ENCODE data around the gene RIMBP2.

RIMBP2 gene

DNA sequence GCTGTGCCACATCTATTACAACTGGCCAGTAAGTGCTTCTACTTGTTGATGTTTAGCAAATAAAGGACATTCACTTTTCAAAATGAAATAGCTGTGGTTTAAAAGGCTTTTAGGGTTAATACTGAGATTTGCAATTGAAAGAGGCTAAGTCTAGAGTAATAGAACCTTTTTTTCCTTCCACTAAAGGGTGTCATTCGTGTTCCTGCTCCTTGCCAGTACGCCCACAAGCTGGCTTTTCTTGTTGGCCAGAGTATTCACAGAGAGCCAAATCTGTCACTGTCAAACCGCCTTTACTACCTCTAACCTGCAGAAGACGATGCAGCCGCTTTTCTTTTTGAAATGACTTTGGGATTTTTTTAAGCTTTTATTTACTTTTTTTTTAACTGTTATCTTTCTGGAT is 344.8 kb downstream of the RIMBP2 start:
- no peak for DNase-seq (ENCODE audit: low spot score)

DNA sequence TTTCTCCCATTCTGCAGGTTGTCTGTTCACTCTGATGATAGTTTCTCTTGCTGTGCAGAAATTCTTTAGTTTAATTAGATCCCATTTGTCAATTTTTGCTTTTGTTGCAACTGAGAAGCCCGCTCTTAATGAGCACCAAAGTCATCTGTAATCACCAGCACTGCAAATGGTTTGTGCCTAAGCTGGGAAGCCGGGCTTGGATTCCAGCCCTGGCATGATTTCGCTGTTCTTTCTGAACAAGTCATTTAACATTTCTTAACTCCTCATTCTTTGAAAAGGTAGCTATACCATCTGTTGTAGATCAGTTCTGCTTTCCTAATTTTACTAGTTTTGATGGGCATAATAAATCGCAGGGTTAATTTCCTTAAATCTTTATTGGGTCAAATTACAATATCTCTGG is 346.3 kb downstream of the RIMBP2 start:
- DNase-seq (ENCODE audit: low spot score), result no peak

DNA sequence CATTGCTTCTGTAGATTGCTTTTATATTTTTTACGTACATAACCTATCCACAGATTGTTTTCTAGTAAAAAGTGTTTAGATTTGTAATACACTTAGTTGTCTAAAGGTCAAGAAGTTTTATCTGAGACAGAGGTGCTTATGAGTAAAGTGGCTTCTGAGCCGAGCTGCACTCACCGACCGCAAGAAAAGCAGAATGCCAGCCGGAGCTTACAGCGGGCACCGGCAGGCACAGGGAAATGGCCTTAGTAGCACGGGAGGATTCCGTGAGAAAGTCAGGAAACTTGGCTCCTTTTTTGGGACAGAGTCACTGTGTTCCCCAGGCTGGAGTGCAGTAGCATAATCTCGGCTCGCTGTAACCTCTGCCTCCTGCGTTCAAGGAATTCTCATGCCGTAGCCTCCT is 348.6 kb downstream of the RIMBP2 start:
- DNase-seq (ENCODE audit: low spot score), result no peak

DNA sequence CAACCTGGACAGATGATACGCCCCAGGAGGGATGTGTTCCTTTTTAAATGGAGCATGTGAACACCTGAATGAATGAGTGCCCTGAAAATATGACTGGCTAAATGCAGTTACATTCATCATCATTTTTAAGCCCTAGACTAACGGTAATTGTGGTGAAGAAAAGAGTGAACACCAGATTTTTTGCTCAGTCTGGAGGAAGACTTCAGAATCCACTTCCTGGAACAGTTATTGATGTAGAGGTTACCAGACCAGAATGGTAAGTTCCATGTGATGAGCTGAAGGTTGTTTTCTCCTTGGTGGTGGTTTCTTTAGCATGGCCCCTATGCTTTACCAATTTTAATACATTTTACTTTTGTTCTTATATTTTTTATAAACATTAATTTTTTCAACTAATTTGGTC is 349.1 kb downstream of the RIMBP2 start:
- no peak for DNase-seq (ENCODE audit: low spot score)

DNA sequence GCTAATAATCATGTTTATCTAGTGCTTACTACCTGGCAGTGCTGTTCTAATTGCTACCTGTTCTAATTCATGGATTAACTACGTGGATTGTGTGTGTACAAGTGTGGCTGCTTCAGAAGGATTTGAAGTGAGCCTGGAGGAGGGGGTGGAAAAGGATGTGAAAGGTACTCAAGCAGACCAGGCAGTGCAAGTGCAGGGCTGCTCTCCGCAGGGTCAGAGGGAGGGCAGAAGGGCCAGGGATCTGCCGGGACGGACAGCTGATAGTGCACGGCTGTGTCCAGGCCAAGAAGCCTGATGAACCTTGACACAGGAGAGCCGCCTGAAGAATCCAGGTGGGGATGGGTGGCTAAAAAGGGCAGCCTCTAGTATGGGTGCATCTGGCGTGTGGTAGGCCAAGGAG is 349.9 kb downstream of the RIMBP2 start:
- no peak for DNase-seq (ENCODE audit: low spot score)

DNA sequence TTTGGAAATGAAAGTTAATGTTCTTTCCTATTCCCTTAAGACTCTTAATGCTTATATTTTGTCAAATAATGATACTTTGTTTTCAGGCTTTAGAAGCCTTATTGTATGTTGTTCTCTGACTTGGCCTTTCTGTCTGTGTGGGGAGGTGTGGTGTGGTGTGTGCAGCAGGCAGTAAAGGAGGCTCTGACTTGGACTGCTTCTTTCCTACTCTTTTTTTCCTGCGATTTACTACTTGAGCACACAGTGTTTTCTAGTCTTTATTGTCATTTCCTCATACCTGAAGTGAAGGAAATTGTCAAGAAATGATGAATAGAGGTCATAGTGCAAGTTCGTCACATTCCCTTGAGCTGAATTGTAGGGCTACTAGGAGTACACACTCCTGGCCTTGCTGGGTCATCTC is 351.5 kb downstream of the RIMBP2 start:
- DNase-seq (ENCODE audit: low spot score), result no peak

DNA sequence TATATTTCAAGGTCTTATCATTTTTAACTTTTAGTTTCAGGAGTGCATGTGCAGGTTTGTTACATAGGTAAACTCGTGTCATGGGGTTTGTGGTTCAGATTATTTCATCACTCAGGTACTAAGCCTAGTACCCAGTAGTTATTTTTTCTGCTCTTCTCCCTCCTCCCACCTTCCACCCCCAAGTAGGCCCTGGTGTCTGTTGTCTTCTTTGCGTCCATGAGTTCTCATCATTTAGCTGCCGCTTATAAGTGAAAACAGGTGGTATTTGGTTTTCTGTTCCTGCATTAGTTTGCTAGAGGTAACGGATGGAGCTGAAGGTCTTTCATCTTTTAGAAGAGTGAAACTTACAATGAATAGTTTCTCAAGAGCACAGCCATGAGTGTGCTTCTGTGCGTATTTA is 354.0 kb downstream of the RIMBP2 start:
- DNase-seq (ENCODE audit: low spot score), result no peak

DNA sequence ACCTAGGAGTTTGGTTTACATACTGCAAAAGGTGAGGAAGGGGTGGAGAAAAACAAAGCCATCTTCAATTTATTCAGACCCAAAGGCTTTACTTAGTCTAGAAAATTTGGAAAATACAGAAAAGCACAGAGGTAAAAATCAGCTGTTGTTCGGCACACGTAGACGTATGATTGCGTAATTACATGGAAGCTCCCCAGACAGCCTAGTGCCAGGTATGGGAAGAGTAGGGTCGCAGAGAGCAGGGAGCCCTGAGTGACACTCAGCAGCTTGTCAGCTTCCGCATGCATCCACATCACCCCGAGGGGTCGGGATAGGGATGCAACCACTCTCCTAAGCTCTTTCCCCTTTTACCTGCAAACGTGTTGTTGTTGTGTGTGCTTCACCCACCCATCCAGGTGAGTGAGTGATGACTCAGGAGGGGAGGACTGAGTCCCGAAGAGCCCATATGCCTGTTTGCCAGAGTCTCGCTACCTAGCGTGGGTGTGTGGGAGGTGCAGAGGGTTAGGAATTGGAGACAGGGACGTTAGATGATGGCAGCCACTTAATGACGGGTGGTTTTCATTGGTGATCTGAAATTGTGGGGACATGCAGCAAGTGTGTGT is 358.3 kb downstream of the RIMBP2 start:
- no peak for DNase-seq (ENCODE audit: low spot score)

DNA sequence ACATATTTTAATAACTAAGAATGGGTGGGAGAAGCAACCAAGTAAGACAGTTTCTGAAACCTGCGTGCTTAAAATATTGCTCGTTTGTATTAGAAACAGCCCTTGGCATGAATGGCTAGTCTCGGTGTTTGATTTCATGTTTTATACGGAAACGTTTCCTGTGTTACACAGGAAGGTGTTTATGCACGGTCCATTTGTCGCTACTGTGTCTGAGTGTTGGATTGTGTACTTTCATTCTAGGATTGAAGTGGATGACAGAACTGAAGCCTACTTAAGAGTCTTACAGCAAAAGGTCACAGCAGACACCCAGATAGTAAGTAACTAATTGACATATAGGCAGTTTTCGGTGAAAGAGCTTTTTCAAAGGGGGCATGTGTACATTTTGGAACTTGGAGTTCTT is 358.9 kb downstream of the RIMBP2 start:
- no peak for DNase-seq (ENCODE audit: low spot score)

DNA sequence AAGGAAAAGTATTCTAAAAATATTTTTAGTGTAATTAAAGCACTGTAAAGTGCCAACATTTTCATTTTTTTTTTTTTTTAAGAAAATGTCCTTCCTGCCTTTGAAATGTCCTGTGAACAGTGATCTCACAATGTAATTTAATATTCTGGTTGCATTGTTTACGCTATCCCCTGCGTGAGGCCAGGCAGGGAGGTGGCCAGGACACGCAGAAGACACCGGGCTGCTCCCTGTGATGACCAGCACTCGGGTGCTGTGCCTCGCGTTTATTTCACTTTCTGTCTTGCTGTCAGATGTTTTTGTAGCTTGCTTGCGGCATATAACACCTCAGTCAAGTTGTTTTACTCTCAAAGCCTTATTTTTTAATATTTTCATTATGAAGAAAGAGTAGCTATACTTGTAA is 359.9 kb downstream of the RIMBP2 start:
- DNase-seq (ENCODE audit: low spot score), result no peak

DNA sequence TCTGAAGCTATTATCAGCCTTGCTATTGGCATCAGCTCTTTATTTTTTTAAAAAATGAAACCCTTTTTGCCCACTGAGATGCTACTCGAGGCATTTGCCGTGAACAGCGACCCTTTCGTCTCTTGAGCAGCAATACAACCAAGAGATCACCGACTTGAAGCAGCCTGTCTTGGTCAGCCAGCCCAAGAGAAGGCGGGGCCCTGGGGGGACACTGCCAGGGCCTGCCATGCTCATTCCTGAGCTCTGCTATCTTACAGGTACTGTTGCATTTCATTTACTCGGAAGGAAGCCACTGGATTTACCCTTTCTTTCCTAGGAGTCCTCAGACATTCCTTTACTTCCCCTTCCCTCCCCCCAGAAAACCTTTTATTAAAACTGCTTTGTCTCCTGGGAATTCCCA is 361.7 kb downstream of the RIMBP2 start:
- DNase-seq (ENCODE audit: low spot score), result no peak

DNA sequence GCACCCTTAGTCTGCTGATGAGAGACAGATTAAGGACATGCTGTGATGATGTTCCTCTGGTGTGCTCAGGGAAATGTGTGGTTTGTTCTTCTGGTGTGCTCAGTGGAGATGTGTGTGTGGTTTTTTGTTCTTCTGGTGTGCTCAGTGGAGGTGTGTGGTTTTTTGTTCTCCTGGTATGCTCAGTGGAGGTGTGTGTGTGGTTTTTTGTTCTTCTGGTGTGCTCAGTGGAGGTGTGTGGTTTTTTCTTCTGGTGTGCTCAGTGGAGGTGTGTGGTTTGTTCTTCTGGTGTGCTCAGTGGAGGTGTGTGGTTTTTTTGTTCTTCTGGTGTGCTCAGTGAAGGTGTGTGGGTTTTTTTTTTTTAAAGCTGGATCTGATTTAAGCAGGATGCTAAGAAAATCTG is 363.0 kb downstream of the RIMBP2 start:
- no peak for DNase-seq (ENCODE audit: low spot score)

DNA sequence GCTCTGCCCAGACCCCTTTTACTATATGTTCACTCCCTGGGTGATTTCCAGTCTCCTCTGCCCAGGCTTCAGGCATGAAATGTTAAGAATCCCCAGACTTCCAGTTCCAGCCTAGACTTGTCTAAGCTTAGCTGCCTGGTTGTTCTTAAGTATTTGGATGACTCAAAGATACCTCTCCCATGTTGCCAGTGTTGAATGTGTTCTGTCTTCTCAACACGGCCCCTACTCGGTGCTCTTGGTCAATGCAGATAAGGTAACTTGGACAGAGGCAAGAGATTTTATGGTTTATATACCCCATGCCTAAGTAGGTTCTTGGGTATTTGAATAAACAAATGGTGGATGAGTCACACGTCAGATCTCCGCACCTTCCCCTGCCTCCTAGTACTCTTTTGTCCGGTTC is 364.8 kb downstream of the RIMBP2 start:
- DNase-seq (ENCODE audit: low spot score), result no peak

DNA sequence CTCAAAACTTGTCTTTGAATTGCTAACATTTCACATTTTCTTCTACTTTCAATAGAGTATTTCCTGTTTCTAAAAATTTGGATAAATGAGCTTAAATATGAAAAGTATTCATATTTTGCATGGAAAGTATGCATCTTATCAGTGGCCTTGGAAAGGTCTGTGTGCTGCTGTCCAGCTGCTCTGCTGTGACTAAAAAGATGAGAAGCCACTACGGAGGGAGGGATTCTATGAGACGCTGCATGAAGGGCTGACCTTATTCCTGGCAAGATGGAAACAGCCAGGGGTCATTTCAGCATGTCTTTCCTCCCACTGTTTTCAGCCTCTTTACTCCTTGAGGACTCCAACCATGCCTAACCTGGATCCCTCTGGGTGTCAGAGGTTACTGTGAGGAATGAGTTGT is 365.4 kb downstream of the RIMBP2 start:
- no peak for DNase-seq (ENCODE audit: low spot score)

DNA sequence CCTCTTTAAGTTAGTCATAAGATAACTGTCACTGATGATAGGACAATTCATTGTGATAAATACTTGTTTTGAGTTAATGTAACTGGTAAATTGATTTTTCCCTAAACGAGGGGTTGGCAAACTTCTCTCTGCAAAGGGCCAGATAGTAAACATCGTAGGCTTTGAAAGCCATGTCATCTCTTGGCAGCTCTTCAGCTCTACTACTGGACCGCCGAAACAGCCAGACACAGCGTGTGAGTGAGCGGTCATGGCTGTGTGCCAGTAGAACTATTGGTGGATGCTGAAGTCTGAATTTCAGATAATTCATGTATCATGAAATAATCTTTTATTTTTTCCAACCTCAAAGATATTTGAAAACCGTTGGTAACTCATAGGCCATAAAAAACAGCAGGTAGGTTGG is 368.5 kb downstream of the RIMBP2 start:
- no peak for DNase-seq (ENCODE audit: low spot score)

Measured in hematopoietic multipotent progenitor cell treated with erythropoietin and hydrocortisone succinate and interleukin-3 and kit ligand, for 17 days (in vitro differentiated cells).